HG03558 (cell line): ENCODE measurements around the gene PDE9A.

ENCODE experiments used
- ATAC-seq: cut with Tn5 transposase; IDR thresholded peaks from one replicate; pipeline ENCODE4 v1.9.1; 2021; ENCODE audit warnings: moderate number of reproducible peaks; ENCODE audit not compliant: unreplicated experiment; ENCODE audit errors: extremely low read depth

Gene PDE9A

GRCh38 chr21:42654913-42655795 lies 1.7 kb downstream of the PDE9A start:
- no peak for ATAC-seq

GRCh38 chr21:42655796-42656770 lies 2.7 kb downstream of the PDE9A start:
- ATAC-seq, result no peak

- no peak for ATAC-seq
These were observed 3.5 kb downstream of the PDE9A start for GRCh38 chr21:42656872-42657271.

DNA sequence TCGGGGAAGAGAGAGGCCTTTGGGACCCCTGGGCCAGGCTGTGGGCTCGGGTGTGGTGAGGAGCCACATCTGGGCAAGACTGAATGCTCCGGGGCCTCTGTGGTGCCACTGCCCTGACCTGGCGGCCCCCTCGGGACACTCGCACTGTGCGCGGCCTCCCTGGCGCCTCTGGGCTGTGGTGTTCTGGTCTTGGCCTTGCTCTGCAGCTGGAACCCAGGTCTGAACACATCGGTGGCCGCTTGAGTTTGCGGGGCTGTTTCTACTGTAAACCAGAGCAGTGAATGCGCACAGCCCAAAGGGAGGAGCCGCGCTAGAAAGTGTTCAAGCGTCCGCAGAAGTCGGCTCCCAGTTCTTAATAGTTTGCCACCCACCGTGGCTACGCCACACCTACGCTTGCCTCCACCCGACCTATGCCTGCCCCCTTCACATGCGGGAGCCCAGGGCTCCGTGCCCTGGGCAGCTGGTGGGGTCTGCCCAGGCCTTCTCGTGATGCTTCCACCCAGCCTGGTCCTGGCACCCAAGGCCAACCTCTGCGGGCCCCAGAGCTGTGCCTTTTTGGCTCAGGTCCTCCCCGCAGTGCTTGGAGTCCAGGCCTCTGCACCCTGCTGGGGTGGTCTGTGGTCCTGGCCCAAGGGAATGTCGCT lies 4.4 kb downstream of the PDE9A start:
- ATAC-seq, result no peak

DNA sequence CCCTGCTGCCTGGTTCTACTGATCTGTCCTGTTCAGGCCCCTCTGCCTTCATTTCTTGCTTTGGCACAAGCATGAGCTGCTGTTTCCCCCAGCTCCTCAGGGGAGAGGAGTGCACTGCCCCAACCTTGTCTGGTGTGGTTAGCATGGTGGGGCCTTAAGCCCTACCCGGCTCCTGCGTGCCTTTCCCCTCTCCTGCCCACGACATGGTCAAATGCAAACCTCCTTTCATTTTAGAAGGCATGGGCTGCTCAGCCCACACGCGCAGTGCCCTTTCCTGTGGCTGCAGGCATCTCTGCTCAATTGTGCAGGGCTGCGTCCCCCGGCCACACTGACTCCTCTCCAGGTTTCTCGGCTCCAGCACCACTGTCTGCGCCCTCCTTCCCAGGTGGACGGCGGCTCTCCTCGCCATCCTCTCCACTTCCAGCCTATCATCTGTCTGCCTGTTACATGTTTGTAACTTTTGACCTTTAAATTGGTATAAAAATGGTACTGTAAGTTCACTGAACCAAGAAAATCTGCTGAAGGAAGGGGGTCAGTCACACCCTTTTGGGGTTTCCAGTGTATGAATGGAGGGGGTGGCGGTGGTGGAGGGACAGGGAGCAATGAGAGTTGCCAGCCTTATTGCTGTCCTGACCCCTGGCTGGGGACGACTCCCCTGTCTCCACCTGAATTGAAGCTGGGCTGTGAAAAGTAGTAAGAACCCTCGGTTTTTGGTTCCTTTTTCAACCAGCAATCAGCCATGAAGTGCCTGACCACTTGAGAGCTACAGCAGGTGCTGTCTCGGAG lies 5.1 kb downstream of the PDE9A start:
- ATAC-seq, result no peak

DNA sequence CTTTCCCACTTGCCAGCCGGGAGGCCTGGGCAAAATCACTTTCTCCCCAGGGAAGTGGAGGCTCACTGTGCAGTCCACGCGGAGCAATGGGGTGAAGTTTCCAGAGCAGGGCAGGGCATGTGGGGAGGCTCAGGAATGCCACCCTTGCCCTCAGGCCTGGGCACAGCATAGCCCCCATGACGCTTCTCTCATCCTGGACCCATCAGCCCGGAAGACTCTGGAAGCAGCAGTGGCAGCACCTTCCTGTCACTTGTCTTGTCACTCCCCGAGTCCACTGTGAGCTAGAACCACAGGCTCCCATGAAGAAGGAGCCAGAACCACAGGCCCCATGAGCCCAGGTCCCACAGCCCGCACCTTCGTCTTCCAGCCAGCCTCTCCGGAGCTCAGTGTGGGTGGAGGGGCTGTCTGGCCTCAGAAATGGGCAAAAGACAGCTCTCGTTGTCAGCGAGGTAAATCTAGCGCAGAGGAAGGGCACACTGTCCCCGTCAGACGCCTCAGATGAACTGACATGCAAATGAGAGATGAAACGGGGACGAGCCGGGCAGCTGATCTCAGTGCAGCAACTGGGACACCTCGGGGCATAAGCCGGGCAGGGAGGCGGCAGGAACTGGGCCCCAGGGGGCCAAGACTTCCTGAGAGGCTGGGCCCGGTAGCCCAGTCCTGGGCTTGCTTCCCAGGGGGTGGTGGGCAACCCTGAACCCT lies 6.1 kb downstream of the PDE9A start:
- ATAC-seq, result no peak

GRCh38 chr21:42660118-42660470 lies 6.7 kb downstream of the PDE9A start:
- no peak for ATAC-seq

GRCh38 chr21:42661688-42662429 lies 8.4 kb downstream of the PDE9A start:
- no peak for ATAC-seq

DNA sequence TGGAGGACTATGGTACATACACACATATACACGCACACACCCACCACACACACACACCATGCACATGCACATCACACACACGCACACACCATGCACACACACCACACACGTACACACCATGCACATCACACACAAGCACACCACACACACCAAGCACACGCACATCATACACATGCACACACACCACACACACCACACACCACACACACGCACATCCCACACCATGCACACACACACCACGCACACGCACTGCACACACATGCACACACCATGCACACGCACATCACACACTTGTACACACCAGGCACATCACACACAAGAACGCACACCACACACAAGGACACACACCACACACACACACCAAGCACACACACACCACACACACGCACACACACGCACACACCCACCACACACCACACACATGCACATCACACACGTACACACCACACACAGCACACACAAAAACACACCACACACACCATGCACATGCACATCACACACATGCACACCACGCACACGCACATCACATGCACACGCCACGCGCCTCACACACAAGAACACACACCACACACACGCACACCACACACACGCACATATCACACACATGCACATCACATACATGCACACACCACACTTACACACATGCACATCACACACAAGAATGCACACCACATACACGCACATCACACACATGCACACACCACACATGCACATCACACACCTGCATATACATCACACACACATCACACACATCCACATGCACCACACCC lies 9.2 kb downstream of the PDE9A start:
- ATAC-seq, result no peak

DNA sequence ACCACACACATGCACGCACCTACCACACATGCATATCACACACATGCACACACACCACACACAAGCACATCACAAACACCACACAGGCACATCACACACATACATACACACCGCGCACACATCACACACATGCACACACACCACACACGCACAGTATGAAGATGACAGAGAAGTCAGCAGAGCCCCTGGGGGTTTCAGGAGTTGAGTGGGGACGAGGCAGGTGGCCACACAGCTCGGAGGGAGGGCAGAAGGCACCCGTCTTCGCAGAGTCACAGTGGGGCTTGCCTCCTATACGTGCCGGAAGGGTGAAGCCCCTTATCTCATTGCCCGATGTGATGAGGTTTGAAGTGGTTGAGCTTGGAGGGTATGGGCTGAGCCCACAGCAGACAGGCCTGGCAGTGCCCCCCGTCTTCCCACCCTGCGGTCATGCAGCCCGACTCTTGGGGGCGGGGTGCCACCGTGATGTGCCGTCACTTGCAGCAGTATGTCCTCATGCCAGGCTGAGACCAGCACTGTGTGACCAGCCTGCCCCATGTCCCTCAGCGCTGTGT lies 9.9 kb downstream of the PDE9A start:
- ATAC-seq, result no peak

- no peak for ATAC-seq
These were observed 10.6 kb downstream of the PDE9A start for GRCh38 chr21:42663860-42664535.

DNA sequence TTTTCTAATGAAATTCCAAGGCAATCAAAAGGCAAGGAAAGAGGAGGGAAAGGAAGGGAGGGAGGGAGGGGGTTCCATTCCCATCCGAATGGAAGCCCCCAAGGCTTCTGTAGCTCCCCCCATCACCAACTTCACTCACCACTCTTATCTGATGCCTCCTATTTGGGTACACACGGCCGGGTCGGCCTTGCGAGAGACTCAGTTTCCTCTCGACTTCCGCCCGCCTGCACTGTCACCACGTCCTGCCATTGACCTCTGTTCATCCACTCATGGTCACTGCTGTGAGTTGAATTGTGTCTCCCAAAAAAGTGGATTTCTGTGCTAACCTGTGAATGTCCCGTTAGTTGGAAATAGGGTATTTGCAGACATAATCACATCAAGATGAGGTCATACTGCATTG lies 11.2 kb downstream of the PDE9A start:
- no peak for ATAC-seq

- ATAC-seq, result no peak
These were observed 11.6 kb downstream of the PDE9A start for GRCh38 chr21:42665026-42665425.

DNA sequence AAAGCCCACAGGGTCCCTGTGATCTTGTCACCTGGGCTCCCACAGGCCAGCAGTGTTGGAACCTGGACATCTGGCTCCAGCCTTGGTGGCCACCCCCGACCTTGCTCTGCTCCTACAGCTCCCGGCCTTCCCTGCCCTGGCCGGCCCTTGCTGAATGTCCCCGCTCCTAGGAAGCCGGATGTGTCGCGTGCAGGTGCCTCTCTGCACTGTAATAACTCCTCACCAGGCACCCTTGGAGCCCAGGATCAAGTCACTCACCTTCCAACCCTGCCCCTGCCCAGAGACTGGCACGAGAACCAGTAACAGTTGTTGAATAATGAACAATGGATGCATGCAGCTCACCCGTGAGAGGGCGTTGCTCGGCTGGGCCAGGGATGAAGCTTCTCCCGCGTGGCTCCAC lies 12.1 kb downstream of the PDE9A start:
- no peak for ATAC-seq

- ATAC-seq, result no peak
These were observed 12.8 kb downstream of the PDE9A start for GRCh38 chr21:42666023-42666747.

DNA sequence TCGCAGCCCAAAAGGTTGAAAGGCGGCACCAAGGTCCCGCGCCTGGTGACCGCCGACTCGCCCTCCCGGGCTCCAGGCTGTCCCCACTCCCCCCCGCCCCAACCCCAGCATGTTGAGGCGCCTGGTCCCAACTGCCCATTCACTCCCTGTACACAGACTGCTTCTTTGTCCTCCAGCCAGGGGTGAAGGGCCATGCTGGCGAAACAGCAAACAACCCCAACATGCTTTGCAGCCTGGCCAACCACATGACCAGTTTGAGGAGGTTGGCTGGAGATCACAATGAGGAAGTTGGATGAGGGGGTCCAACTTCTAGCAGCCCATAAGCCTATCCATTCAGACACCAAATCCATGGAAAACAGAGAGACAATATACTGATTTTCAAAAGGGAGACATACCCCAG lies 13.5 kb downstream of the PDE9A start:
- no peak for ATAC-seq
